NCI-H526 treated with DMSO at 0.1 percent for 48 hours (cell line): Measurements from ENCODE around the gene PDGFA.

ENCODE experiments used
- DNase-seq: peaks from one replicate; lab custom pipeline; 2025; lab: John Stamatoyannopoulos, UW

PDGFA gene

DNA sequence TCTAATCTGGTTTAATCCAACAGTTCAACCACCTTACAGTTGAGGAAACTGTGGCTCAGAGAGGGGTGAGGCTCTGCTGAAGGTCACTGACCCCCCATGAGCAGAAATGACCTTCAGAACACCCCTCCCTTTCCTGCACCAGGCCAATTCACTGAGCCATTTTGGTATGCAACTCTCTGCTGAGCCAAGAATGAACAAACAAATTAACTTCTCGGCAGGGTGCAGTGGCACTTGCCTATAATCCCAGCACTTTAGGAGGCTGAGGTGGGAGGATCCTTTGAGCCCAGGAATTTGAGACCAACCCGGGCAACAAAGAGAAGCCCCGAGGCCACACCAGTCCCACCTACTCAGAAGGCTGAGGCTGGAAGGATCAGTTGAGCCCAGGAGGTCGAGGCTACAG, 29.8 kb downstream of the PDGFA start:
- no peak for DNase-seq

DNA sequence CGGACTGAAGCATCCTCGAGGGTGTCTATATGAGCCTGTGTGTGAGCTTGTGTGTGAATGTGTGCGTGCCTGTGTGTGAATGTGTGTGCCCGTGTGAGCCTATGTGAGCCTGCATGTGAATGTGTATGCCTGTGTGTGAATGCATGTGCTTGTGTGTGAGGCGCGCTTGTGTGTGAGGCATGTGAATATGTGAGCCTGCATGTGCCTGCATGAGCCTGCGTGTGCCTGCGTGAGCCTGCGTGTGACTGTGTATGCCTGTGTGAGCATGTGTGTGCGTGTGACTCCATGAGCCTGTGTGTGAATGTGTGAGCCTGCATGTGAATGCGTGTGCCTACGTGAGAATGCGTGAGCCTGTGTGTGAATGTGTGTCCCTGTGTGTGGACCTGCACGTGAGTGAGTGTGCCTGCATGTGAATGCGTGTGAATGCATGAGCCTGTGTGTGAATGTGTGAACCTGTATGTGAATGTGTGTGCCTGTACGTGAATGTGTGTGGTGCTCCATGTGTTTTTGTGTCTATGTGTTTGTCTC, 33.4 kb downstream of the PDGFA start:
- DNase-seq: no peak

- DNase-seq: no peak
Measured at GRCh38 chr7:485188-486081, 34.2 kb downstream of the PDGFA start.

GRCh38 chr7:484356-485101, 35.1 kb downstream of the PDGFA start:
- DNase-seq: no peak

DNA sequence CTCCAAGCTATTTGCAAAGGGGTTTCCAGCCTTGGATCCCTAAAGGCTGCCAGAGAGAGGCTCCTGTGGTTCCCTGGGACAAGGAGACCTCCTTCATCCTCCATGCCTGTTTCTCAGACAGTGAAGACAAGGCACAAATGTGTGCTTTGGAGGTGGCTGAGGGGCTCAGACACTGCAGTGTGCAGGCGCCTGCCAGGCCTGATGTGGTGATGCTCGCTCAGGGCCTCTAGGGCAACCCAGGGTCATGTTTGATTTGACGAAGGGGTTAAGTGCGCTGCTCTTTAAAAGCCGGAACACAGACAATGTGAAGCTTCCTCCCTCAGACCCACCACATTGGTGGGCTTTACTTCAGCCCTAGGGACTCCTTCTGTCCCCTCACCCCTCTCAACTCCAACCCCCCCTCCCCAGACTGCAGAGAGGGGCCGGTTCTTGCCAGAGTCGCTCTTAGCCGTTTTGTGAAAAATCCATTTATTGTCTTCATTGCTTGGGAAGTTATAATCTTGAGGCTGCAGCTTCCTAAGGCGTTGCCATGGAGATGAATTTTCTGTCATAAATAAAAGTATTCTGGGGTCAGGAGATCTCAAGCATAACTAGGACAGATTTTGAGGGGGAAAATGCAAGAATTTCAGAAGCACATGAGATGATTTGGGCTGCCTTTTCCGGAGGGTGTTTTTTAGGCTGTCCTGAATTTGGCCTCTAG, 35.8 kb downstream of the PDGFA start:
- no peak for DNase-seq

- no peak for DNase-seq
Measured at GRCh38 chr7:482521-483083, 37.0 kb downstream of the PDGFA start.

GRCh38 chr7:481219-481930, 38.3 kb downstream of the PDGFA start:
- no peak for DNase-seq

DNA sequence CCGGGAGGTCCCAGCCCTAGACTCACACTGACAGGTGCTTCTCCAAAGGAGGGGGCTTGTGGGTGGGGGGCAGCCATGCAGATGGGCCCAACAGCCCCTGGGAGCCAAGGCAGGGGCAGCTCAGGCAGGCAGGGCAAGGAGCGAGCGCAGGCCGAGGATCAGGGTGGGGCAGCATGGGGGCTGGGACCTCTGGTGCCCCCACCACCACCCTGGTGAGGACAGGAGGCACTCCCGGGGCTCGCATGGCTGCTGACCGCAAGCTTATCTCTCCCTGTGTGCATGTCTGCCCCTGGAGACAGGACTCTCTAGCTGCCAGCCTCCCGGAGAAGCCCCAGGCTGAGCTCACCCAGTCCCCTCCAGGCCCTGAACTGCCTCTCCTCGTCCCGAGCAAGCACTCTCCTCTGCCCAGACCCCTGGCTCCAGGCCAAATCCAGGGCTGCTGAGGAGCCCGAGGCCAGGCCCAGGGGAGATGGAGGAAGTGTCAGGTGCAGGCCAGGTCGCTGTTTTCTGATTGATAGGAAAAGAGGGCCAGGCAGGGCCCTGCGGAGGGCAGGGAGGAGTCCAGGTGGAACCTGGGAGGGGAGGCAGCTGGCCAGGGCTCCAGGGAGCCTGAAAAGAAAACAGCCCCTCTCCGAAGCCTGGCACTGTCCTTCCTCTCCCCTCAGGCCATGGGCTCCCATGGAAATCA, 39.0 kb downstream of the PDGFA start:
- DNase-seq: no peak

DNA sequence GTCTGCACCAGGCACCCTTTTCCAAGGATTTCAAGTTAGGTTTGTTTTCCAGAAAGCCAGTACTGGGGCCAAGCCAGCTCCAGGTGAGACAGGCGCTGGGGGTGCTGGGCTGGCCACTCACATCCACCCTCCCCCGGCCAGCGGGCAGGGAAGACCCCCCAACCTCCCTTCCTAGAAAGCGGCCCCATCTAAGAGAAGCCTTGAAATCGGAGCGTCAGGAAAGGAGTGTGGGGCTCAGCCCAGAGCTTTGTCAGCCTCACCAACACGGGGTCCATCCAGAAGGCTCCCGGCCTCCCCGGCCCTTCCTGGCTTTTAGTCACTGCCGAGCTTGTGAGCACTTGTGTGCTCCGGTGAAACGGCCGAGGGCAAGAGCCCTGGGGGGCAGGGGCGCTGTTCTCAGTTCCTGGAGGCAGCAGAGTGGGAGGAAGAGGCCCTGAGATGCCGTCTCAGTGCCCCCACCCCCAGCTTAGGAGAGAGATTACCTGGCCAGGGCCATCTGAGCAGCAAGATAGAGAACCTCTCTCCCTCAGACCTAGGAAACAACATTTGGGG, 39.6 kb downstream of the PDGFA start:
- DNase-seq: no peak

GRCh38 chr7:479115-479947, 40.3 kb downstream of the PDGFA start:
- no peak for DNase-seq

DNA sequence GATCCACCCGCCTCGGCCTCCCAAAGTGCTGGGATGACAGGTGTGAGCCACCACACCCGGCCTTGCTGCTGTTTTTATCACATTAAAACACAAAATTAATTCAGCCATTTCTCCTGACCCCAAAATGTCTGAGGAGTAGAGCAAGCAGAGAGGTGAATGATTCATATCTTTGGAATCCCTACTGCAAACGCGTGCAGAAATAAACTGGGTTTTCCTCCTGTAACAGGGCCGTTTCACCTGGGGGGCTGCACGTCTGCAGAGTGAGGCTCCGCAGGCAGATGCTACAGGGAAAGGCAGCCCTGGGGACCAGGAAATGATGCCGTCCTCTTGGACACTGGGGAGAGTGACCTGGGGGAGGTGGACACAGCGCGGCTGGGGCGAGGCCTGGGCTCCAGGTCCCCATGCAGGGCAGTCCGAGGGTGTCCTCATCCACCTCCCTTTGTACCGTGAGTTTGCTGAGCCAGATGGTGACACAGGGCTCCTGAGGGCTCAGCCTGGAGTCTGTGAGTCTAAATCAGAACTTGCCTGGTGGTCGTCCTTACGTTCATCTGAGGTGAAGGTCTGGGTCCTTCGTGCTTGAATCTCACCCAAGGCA, 41.9 kb downstream of the PDGFA start:
- DNase-seq: no peak

DNA sequence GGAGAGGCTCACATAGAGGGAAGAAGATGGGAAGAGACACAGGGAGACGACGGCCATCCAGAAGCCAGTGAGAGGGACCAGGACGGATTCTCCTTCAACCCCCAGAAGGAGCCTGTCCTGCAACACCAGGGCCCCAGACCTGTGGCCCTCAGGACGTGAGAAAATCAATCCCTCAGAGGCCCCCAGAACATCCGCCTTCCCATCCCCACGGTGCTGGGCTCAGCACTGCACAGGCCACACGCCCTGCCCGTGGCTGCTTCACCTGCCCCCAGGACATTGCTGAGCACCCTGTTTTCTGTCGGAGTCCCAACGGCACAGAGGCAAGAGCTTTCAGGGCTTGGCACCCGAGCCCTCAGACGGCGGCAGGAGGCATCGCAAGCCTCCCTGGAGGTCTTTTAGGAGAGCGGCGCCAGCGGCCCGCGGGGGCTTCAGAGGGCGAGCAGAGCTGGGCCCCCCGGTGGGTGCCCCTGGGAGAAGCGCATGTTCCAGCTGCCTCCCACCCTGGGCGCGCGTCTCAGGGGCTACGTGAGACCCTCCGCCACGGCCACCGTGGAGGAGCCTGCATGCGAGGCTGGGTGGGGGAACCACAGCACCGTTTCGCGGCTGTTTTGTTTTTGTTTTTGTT, 42.8 kb downstream of the PDGFA start:
- DNase-seq: no peak

- DNase-seq: no peak
Measured at GRCh38 chr7:475951-476441, 43.6 kb downstream of the PDGFA start.

- no peak for DNase-seq
Measured at GRCh38 chr7:475425-475728, 44.3 kb downstream of the PDGFA start.

DNA sequence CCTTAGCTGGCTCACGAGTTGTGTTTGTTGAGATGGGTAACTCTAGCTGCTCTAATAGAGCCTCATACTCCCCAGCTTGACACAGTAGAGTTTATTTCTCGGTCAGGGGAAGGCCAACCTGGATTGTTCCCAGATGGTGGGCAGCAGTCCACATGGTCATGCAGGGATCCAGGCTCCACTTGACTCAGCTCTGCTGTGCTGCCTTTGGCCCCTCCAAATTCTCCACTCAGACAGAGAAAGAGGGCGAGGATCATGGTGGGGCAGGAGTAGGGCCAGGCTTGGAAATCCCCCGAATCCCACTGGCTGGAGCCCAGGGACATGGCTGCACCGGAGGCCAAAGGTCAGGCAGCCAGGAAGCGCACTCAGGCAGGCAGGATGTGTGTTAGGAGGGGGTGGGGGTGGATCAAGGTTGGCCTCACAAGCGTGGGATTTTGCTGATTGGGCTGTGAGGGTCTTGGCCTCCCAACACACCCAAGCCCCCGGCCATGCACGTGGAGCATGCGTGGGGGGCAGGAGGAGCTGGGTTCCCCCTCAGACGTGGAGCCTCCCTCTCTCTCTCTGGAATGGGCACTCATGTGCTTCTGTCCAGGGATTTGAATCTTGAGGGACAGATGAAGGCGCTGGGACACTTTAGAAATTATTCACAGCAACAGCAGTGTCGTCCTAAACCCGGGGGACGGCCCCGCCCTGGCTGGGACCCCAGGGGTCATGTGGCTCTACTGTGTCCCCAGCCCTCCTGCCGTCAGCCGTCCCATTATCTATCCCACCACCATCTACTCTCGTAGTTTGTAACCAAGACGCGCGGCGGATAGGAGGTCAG, 44.8 kb downstream of the PDGFA start:
- DNase-seq: no peak

- DNase-seq: no peak
Measured at GRCh38 chr7:473870-474604, 45.6 kb downstream of the PDGFA start.

DNA sequence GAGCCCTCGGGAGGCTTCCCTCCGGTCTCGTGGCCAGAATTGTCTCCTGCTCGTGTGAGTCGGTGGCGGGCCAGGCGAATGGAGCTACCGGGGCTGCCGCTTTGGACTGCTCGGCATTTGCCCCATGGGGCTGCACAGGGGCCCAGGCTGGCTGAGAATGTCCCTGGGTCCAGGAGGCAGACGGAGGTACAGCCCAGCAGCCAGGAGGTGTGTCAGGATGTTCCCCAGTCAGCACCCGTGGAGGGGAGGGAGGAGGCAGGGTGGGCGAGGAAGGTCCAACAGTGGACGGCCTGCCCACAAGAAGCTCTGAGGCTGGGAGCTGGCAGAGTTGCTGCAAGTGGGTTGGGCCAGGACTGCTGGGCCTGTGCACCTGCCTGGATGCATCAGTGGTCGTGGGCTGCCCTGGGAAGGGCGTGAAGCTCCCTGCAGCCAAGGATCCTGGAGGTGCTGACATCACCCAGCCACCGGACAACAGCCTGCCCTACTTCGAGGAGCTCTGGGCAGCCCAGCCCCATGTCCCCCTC, 46.4 kb downstream of the PDGFA start:
- DNase-seq: no peak
